ACC112 (cell line): ENCODE measurements around the gene GKN2.
"Not testable (repeated sequence)": the region's sequence is repeated elsewhere in the genome, so short reads cannot be mapped to it uniquely, and the experiment has no call there.

ENCODE experiments used
- H2AFZ ChIP-seq: fragments of 200-600 bp; sonication (generic); one replicate; pipeline ENCODE4 v1.6.0; 2017; ENCODE audit warnings: antibody characterized with exemption, low read length; ENCODE audit not compliant: unreplicated experiment
- H3K27ac ChIP-seq: fragments of 200-600 bp; sonication (generic); 2 replicates; pipeline ENCODE4 v1.5.1; 2014; ENCODE audit warnings: low read depth, mild to moderate bottlenecking, antibody characterized with exemption, low read length, moderate library complexity
- H3K27me3 ChIP-seq: fragments of 200-600 bp; sonication (generic); 2 replicates; pipeline ENCODE4 v1.6.1; 2014; ENCODE audit warnings: mild to moderate bottlenecking, antibody characterized with exemption, low read length, moderate library complexity, mixed read lengths; ENCODE audit not compliant: insufficient read depth
- H3K36me3 ChIP-seq: fragments of 200-600 bp; sonication (generic); 2 replicates; pipeline ENCODE4 v1.6.1; 2016; ENCODE audit warnings: mild to moderate bottlenecking, antibody characterized with exemption, low read length, moderate library complexity, mixed read lengths; ENCODE audit not compliant: insufficient read depth
- H3K4me1 ChIP-seq: fragments of 200-600 bp; sonication (generic); one replicate; pipeline ENCODE4 v1.6.1; 2016; ENCODE audit warnings: low read length, mixed read lengths; ENCODE audit not compliant: insufficient read depth, unreplicated experiment, control insufficient read depth
- H3K4me3 ChIP-seq: fragments of 200-600 bp; sonication (generic); 2 replicates; pipeline ENCODE4 v1.5.1; 2014; ENCODE audit warnings: mild to moderate bottlenecking, low read depth, low read length
- H3K79me2 ChIP-seq: fragments of 200-600 bp; sonication (generic); one replicate; pipeline ENCODE4 v1.6.0; 2016; ENCODE audit warnings: low read length; ENCODE audit not compliant: control insufficient read depth, unreplicated experiment, insufficient read depth

GKN2 gene

DNA sequence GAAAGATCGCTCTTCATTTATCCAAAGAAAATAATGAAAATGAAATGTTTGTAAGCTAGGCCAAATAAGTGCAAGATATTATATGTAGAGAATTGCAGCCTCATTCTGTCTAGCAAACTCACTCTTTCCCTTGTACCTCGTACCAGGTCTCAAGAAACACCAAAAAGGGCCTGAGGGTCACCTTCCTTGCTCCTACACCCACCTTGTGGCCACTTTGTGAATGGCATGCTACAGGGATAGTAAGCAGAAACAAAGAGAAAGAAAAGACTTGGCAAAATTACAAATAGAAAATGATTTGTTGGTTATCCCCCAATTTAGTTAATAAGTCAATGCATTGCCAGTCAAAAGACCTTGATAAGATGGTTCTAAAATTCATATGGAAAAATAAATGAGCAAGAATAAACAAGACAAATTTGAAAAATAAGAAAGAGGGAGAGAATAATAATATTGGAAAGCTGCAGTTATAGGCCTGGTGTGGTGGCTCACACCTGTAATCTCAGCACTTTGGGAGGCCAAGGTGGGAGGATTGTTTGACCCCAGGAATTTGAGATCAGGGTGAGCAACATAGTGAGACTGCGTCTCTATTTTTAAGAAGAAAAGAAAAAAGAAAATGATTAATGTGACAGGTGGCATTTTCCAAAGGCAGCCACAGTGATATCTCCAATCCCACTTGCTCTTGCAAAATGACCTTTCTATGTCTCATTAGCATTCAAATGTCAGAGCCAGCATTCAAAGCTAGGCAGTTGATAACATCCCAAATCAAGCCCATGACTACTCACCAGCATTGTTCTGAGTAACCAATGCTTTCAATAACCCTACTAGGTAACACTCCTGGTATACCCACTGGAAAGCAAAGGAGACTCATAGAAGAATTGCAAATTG, 42.7 kb downstream of the GKN2 start:
- Histone ChIP-seq H3K79me2 (no peaks in the 10 kb centered on the region), H2AFZ (no peak overlapping the region), H3K4me1 (peaks cover 11% of the 10 kb centered on the region), H3K27me3 (no peaks in the 10 kb centered on the region), H3K27ac (no peak overlapping the region), H3K36me3 (no peaks in the 10 kb centered on the region), H3K4me3 (no peak overlapping the region)

DNA sequence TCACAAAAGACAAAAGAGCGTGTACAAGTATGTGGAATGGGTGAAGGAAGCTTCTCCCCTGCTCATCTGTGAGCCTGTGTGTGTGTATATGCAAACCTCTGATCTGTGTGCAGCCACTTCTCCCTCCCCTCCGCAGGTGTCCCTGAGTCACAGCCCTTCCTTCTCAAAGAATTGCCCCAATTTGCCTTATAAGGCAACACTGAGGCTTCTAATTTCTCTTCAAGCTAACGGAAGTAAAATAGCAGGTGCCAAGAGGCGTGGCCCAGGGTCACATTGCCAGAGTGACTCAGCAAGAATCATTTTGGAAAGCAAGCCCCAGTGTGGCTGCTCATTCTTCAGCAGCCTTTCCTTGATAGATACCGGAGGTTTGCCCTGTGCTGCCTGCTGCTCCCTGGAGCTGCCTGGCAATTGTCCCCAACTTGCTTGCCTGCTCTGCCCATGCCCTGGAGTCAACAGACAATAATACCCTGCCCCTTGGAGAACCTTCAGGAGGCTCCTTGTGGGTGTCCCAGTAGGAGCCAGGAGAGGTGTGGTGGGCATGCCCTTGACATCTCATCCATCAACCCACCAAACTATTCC, 44.2 kb downstream of the GKN2 start:
- Histone ChIP-seq H3K27me3 (no peaks in the 10 kb centered on the region), H3K27ac (peak overlapping the region; percentile 13; the same call in 1 of the 2 replicates)

DNA sequence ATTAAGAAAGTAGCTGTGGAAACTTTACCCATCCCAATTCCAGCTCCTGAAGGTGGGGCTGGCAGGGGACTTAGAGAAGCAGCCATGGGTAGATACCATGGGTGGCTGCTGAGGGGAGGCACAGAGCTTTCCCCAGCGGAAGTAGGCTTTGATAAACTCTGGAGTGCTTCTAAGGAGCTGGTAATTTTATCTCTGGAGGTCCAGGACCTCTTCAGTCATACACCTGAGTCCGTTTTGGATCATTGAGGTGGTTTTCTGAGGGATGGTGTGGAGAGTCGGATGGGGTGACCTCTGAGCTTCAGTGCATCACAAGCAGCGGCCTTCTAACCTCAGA, 44.8 kb downstream of the GKN2 start:
- H3K36me3 ChIP-seq = no peaks in the 10 kb centered on the region
- H3K27ac ChIP-seq = no peak overlapping the region
- no peaks in the 10 kb centered on the region for H3K27me3 ChIP-seq
- no peak overlapping the region for H2AFZ ChIP-seq
- no peaks in the 10 kb centered on the region for H3K79me2 ChIP-seq
- no peak overlapping the region for H3K4me3 ChIP-seq
- H3K4me1 ChIP-seq = peaks cover 11% of the 10 kb centered on the region

More for the DNA sequence above, 44.2 kb downstream of the GKN2 start:
- Histone ChIP-seq H3K4me1 (peaks cover 11% of the 10 kb centered on the region), H3K79me2 (no peaks in the 10 kb centered on the region), H3K36me3 (no peaks in the 10 kb centered on the region), H2AFZ (no peak overlapping the region), H3K4me3 (no peak overlapping the region)

DNA sequence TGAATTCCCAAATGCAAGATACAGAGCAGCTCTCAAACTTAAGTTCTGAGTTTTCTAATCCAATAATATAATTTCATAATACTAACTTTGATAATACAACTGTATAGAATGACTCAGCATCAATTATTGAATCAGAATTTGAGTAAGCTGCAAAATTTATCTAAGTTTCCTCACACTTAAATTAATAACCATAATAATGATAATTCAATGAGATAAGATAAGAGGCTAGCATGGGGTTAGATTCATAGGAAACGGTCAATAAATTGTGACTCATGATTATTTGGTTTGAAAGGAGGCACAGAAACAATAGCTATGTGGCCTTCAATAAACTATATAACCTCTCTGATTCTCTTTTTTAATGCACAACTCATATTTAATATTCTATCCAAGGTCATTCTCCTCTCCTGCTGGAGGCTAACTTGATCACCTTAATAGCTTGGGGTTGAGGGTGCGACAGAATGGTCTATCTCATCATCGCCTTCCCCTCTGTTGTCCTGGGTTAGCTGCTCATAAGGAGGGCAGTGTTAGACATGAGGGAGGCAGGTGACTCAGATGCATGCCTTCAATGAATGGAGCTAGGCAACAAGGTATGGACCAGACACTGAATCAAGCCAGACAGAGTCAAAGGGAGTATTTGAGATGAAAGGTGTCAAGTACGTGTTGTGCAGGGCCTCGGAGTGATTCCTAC, 45.3 kb downstream of the GKN2 start:
- H3K27me3 ChIP-seq = no peaks in the 10 kb centered on the region
- H3K27ac ChIP-seq = no peak overlapping the region
- peaks cover 11% of the 10 kb centered on the region for H3K4me1 ChIP-seq
- no peaks in the 10 kb centered on the region for H3K79me2 ChIP-seq
- no peak overlapping the region for H3K4me3 ChIP-seq
- H2AFZ ChIP-seq = no peak overlapping the region
- no peaks in the 10 kb centered on the region for H3K36me3 ChIP-seq

DNA sequence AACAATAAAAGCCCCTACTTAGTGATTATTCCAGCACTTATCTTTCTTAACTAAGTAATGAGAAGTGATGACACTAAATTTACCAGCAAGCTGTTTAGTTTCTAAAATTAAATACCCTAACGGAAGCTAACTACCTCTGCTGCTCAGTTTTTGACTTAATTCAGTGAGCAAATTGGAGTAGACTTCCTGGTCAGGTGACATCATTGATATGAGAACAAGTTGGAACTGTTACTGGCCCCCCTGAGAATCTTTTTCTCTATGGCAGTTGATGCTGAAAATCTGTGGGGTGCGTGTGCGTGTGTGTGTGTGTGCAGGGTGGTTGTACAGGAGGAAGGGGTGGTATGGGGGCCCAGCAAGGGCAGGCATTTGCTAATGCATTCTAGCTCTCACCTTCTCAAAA, 46.0 kb downstream of the GKN2 start:
- H3K4me1 ChIP-seq = peaks cover 11% of the 10 kb centered on the region
- H3K4me3 ChIP-seq = no peak overlapping the region
- no peak overlapping the region for H2AFZ ChIP-seq
- no peak overlapping the region for H3K27ac ChIP-seq
- no peaks in the 10 kb centered on the region for H3K36me3 ChIP-seq
- peaks cover 4% of the 10 kb centered on the region; the same call in 1 of the 2 replicates for H3K27me3 ChIP-seq
- H3K79me2 ChIP-seq = no peaks in the 10 kb centered on the region

DNA sequence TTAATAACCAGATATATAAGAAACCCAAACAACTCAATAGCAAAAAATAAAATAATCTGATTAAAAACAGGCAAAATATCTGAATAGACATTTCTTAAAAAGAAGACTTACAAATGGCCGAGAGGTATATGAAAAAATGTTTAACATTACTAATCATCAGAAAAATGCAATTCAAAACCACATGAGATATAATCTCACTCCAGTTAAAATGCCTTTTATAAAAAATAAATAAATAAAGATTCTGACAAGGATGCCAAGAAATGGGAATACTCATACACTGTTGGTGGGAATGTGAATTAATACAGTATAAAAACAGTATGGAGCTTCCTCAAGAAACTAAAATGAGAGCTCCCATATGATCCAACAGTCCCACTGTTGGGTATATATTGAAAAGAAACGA, 47.6 kb downstream of the GKN2 start:
- Histone ChIP-seq H3K79me2 (no peaks in the 10 kb centered on the region), H2AFZ (no peak overlapping the region), H3K36me3 (no peaks in the 10 kb centered on the region), H3K4me1 (peaks cover 11% of the 10 kb centered on the region), H3K4me3 (no peak overlapping the region), H3K27ac (no peak overlapping the region), H3K27me3 (peaks cover 12% of the 10 kb centered on the region)

DNA sequence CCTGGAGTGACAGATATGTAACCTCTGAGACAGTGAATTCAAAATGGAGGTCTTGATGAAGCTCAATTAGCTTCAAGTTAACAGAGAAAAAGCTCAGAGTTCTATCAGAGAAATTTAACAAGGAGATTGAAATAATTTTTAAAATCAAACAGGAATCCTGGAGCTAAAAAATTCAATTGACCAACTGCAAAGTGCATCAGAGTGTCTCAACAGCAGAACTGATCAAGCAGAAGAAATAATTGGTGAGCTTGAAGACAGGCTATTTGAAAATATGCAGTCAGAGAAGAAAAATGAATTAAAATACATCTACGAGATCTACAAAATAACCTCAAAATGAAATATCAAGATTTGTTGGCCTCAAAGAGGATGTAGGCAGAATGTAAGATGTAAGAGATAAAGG, 51.1 kb downstream of the GKN2 start:
- Histone ChIP-seq H3K36me3 (no peaks in the 10 kb centered on the region), H3K4me3 (no peak overlapping the region), H3K27ac (no peak overlapping the region), H3K4me1 (no peaks in the 10 kb centered on the region), H3K27me3 (peaks cover 30% of the 10 kb centered on the region), H2AFZ (no peak overlapping the region), H3K79me2 (no peaks in the 10 kb centered on the region)

DNA sequence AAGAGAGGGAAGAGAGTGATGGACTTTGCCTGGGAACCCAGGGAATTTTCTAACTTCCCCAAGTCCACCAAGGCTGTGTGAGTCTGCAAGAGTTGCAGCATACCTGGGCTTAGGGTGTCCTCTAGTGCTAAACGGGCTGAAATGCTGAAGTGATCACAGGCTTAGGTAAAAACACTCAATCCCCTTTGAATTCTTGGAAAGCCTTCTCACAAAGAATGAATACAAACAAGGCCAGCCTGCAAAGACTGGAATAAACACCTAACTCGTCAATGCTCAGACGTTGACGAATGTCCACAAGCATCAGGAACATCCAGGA, 51.5 kb downstream of the GKN2 start:
- Histone ChIP-seq H2AFZ (no peak overlapping the region), H3K27ac (no peak overlapping the region), H3K36me3 (no peaks in the 10 kb centered on the region), H3K79me2 (no peaks in the 10 kb centered on the region), H3K27me3 (peaks cover 30% of the 10 kb centered on the region), H3K4me1 (no peaks in the 10 kb centered on the region), H3K4me3 (no peak overlapping the region)

DNA sequence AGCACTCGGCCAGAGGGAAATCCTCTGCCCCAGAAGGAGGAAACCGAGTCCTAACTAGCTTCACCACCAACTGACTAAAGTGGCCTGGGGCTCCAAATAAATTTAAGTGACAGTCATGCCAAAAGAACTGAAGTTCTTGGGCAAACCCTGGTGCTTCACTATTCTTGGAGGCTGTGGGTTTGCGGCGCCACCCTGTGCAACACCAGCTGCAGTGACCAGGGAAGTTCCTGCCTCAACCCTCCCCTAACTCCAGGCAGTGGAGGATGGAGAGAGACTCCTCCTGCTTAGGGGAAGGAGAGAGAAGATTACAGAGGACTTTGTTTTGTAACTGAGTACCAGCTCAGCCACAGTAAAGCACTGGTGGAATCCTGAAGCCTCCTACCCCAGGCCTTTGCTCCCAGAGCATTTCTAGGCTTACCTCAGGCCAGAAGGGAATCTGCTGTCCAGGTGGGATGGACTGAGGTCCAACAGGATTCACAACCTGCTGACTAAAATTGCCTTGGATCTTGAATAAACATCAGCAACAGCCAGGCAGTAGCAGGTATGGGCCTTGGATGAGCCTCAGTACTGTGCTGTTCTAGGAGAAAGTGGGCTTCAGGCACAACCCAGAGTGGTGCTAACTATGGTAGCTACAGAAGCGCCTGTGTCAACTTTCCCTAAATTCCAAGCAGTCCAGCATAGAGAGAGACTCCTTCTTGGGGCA, 52.0 kb downstream of the GKN2 start:
- Histone ChIP-seq H3K4me1 (no peaks in the 10 kb centered on the region), H3K79me2 (no peaks in the 10 kb centered on the region), H2AFZ (no peak overlapping the region), H3K4me3 (no peak overlapping the region), H3K27me3 (peaks cover 30% of the 10 kb centered on the region), H3K36me3 (no peaks in the 10 kb centered on the region), H3K27ac (no peak overlapping the region)

DNA sequence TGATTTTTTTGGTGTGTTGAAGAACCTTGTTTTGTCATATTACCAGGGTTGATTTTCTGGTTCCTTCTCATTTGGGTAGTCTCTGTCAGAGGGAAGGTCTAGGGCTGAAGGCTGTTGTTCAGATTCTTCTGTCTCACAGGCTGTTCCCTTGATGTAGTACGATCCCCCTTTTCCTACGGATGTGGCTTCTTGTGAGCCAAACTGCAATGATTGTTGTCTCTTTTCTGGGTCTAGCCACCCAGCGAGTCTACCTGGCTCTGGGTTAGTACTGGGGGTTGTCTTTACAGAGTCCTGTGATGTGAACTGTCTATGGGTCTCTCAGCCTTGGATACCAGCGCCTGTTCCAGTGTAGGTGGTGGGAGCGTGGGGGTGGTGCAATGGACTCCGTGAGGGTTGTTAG, 56.7 kb downstream of the GKN2 start:
- H2AFZ ChIP-seq, H3K79me2 ChIP-seq, H3K4me3 ChIP-seq, H3K36me3 ChIP-seq, H3K27ac ChIP-seq, H3K4me1 ChIP-seq: not testable (repeated sequence)
- H3K27me3 ChIP-seq = peaks cover 30% of the 10 kb centered on the region
